NK-92 treated with Interleukin-12 subunit alpha and Interleukin-12 subunit beta, amount 100 ng/mL, for 24 hours (cell line): ENCODE measurements around the gene PGM2.

ENCODE experiments used
- DNase-seq: peaks from one replicate; lab custom pipeline; 2025; lab: John Stamatoyannopoulos, UW

PGM2 gene

DNA sequence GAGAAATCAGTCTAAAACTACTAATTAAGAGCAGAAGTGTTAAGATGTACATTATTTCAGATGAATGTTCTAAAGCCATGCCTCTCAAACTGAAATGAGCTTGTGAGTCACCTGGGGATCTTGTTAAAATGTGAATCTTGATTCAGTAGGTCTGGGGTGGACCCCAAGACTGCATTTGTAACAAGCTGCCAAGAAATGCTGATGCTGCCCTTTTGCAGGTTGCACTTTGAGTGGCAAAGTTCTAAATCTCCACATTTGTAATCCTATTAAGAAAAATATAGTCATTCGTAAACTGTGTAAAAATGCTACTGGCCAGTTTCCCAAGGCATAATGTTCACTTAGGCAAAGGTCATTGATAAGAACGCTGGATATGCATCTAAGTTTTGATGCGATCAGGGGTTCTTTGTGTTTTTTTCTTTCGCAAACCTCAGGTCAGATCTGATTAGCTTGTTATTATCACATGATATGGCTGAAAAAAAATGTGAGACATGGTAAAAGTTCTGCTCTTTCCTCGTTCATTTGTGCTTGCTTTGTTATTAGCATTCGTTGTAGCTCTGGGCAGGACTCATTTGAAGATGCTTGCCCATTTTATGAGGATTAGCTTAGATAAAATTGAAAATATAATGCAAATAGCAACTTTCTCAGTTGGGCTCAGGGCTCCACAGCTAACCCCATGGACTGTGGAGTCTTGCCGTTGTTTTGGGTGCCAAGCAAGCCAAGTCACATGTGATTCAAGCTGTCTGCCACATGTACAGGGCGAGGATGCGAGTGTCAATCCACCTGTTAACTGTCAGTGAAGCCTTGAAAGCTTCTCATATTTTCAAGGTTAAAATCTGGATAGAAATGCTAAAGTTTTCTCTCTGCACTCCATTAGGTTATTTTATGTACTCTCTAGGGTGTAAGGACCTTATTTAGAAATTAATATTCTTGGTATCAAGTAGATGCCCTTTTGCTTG, 76.5 kb downstream of the PGM2 start:
- DNase-seq, result no peak

DNA sequence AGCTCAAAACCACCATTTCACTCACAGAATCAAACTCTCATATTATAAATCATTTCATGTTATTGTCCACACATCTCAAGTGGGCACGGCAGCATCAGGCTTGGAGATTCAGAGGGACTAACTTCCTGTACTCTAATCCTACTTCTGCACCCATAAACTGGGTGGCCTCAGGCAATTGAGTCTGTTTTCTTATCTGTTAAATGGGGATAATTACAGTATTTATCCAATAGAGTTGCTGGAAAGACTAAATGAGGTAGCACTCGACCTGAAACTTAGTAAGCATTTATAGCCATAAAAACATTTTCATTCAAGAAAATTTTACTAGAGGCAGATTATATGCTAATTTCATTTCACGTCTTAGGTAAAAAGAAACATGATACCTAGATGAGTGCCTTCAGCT, 77.4 kb downstream of the PGM2 start:
- DNase-seq, result no peak

DNA sequence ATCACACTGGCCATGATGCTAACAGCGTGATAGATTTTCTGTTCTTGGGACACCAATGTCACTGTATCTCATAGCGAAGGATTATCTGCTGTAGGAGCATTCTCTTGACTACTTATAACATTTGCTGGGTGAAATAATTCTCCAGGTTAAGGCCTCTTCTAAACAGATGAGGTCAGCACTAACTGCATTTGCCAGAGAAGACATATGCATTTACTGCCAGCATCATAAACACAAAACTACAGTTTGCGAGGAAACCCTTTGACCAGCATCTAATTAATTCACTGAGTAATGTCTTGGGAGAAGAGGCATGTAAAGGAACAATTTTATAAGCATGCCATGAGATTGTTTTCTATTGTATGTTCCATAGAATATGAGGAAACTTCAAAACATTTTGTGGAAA, 78.3 kb downstream of the PGM2 start:
- no peak for DNase-seq

DNA sequence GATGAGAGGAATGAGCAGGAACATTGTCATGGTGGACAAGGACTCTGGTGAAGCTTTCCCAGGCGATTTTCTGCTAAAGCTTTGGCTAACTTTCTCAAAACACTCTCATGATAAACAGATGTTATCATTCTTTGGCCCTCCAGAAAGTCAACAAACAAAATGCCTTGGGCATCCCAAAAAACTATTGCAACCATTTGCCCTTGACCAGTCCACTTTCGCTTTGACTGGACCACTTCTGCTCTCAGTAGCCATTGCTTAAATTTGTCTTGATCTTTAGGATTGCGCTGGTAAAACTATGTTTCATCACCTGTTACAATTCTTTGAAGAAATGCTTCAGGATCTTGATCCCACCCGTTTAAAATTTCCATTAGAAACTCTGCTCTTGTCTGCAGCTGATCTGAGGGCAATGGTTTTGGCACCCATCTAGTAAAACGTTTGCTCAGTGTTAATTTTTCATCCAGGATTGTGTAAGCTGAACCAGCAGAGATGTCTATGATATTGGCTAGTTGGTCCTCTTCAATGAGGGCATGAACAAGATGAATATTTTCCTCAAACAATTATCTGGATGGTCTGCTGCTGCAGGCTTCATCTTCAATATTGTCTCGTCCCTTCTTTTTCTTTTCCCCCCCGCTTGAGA, 79.2 kb downstream of the PGM2 start:
- no peak for DNase-seq

DNA sequence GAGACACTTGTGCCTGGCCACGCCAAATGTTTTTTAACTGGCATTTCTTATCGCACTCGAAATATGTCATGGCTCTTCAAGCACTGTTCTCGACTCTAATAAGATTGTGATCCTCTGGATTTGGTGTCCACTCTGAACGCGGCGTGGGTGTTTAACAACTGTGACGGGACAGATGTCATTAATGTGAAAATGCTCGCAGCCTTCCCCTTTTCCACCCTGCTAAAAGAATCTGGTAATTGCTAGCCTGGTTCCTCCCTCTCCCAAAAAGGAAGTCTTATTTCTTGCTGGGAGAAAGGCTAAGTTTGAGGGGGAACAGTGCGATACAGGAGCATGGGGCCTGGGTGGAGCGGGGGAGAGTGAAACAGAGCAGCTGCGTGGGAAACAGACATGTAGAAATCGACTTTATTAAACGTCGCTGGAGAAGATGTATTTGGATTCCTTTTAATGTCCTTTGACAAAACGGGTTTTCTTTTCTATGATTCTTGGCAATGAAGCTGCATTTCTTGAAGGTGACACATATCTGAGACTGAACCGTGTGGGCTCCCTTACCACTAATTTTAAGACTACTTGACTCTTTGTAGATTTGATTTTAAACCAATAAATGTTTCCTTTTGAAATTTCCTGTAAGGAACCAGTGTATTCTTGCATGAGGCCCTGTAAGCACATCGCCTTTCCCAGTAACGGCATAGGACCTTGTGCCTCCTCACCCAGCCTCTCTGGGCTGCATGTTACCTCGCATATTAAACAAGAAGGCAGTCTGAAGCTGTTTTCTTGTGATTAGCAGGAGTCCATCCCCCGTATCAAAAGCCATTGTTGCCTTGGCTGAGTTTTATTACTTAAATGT, 82.2 kb downstream of the PGM2 start:
- no peak for DNase-seq

DNA sequence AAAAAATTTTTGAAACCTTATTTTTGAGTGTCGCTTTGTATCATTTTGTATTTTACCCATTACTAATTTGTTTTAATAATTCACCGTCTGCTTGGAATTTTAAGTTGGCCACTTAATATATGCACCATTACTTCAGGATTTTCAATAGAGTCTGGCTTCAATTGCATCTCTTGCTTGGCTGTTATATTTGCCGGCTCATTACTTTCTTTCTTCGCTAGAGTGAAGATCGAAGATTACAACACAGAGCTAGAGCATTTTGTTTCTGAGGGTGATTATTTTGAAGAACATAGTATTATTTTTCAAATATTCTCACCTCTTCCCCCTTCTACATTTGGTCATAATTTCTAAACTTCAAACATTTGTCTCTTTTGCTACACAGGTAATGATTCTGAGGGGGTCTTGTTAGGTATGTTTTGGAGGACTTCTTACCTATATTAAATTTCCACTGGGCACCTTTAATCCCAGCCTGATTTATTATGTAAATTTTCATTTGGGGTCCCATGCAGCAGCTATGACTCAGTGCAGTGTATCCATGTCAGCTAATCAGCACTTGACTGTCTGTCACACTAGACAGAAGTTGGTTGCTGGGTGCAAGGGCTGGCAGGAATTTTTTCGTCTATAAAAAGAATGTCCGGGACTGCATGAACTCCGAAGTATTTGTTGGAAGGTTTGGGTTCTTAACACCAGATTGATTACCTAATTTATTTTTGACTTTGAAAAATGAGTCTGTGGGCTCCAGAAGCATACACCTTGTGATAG, 83.0 kb downstream of the PGM2 start:
- DNase-seq, result no peak

DNA sequence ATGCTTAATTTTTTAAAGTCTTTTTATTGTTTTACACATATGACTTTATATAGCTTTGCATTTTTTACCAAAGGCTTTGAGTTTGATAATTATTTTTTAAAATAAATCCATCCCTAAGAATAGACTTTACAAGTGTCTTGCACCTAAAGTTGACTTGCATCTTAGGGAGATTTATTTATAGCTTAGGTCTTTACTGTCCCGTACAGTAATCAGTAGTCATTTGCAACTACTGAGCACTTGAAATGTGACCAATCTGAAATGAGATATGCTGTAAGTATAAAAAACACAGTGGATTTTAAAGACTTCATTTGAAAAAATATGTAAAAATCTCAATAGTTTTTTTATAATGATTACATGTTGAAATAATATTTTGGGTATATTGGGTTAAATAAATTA, 83.6 kb downstream of the PGM2 start:
- DNase-seq, result no peak
